Measurements from ENCODE around the gene FCF1.
"Not testable (repeated sequence)": the region's sequence is repeated elsewhere in the genome, so short reads cannot be mapped to it uniquely, and the experiment has no call there.

FCF1 gene

DNA sequence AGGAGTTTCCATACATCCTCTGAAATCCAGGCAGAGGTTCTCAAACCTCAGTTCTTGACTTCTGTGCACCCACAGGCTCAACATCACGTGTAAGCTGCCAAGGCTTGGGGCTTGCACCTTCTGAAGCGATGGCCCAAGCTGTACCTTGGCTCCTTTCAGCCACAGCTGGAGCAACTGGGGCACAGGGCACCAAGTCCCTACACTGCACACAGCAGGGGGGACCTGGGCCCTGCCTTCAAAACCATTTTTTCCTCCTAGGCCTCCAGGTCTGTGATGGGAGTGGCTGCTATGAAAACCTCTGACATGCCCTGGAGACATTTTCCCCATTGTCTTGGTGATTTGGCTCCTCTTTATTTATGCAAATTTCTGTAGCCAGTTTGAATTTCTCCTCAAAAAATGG, 10.7 kb upstream of the FCF1 start:
- no peak for DNase-seq

DNA sequence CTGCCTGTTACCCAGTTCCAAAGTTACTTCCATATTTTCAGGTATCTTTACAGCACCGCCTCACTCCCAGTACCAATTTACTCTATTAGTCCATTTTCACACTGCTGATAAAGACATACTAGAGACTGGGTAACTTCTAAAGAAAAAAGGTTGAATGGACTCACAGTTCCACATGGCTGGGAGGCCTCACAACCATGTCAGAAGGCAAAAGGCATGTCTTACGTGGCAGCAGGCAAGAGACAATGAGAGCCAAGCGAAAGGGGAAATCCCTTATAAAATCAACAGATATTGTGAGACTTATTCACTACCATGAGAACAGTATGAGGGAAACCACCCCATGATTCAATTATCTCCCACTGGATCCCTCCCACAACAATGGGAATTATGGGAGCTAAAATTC, 9.9 kb upstream of the FCF1 start:
- DNase-seq, result no peak

- no peak for DNase-seq
These were observed 8.3 kb upstream of the FCF1 start for GRCh38 chr14:74704656-74705055.

GRCh38 chr14:74705613-74706500, 7.1 kb upstream of the FCF1 start:
- DNase-seq, result no peak

DNA sequence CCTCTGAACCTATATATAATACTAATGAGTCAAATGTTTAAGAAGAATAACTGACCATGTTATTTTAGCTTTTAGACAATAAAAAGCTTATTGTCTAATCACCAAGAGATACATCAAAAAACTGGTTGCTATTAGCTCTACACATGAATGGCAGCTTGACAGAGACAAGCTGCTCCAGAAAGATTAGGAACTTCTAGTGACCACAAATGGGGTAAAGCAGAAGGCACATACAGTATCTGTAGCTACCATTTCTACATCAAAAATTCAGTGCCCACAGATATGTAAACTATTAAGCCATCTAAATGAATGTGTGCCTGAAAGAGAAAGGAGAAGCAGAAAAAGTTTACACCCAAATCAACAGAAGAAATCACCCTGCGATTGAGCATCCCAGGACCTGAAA, 2.5 kb upstream of the FCF1 start:
- DNase-seq, result no peak

DNA sequence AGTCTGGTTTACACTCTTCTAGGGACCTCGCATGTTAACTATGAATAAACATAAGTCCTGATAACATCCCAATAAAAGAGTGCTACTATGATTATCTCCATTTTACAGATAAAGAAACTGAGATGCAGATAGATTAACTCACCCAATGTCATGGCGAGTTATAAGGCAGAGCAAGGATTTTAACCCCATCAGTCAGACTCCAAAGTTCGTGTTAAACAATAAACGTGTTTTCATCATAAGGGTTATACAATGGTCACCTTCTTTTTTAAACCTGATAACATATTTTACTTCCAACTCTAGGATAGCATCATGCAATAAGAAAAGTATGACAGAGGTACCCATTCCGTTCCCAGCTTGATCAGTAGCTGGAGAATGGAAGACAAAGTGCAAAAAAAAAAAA, 1.3 kb upstream of the FCF1 start:
- no peak for DNase-seq

GRCh38 chr14:74713395-74713735, 421 bp downstream of the FCF1 start:
- no peak for DNase-seq

GRCh38 chr14:74720526-74720925, 7.6 kb downstream of the FCF1 start:
- no peak for DNase-seq

- DNase-seq, result no peak
These were observed 10.2 kb downstream of the FCF1 start for GRCh38 chr14:74723134-74723533.

- no peak for DNase-seq
These were observed 19.4 kb downstream of the FCF1 start for GRCh38 chr14:74732387-74732786.

GRCh38 chr14:74733221-74733620, 20.3 kb downstream of the FCF1 start:
- DNase-seq, result no peak

- no peak for DNase-seq
These were observed 22.2 kb downstream of the FCF1 start for GRCh38 chr14:74735125-74735524.

- no peak for DNase-seq
These were observed 24.9 kb downstream of the FCF1 start for GRCh38 chr14:74737753-74738325.

GRCh38 chr14:74739293-74740030, 26.5 kb downstream of the FCF1 start:
- no peak for DNase-seq

GRCh38 chr14:74747237-74747636, 34.3 kb downstream of the FCF1 start:
- no peak for DNase-seq

DNA sequence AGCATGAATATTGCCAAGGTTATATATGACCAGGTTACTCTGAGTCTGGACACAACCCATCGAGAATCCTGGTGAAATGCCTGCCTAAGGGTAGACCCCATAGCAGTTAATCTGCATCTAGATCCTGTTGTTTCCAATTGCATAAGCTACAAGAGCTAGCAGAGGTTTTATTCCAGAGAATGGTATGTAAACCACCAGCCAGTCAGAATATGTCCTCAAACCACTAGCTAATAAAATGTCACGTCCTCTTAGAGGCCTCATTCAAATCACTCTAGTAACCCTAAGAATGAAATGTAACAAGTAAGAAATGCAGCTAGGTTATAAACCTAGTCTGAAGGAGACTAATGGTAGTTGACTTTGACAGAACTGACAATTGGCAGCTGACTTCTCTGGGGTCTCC, 41.2 kb downstream of the FCF1 start:
- no peak for DNase-seq

- no peak for DNase-seq
These were observed 42.0 kb downstream of the FCF1 start for GRCh38 chr14:74754899-74755298.

DNA sequence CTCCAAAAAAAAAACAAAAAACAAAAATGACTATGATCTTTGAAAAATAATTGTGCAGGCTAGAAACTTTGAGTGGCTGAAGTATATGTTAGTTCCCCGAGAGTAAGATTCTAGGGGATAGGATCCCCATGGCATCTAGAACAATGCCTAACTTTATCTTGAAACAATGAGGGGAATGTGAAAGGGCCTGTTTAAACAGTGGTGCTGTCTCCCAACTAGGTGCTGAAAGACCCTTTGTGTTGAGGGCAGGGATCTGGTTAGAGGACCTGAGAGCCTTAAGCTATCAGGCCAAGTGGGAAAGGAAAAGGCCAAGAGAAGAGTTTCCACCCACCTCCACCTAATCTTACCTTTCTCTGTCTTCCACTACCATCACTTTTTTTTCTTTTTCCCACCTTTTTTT, 43.4 kb downstream of the FCF1 start:
- no peak for DNase-seq

DNA sequence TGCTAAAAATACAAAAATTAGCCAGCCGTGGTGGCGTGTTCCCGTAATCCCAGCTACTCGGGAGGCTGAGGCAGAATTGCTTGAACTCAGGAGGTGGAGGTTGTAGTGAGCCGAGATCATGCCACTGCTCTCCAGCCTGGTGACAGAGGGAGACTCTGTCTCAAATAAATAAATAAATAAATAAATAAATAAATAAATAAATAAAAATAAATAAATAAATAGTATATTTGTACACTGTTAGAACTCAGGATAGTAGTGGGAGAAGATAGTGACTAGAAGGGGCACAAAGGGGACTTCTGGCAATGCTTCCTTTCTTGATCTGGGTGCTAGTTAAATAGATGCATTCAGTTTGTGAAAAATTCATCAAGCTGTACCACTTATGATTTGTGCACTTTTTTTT, 45.6 kb downstream of the FCF1 start:
- DNase-seq, result not testable (repeated sequence)

- DNase-seq, result peak; percentile 94
These were observed 50.2 kb downstream of the FCF1 start, which contains the start of gene YLPM1 for GRCh38 chr14:74762917-74763802. Gene YLPM1, plus strand, starts transcription at chr14:74763316. Its CDS starts 174 bp downstream, at chr14:74763490.

DNA sequence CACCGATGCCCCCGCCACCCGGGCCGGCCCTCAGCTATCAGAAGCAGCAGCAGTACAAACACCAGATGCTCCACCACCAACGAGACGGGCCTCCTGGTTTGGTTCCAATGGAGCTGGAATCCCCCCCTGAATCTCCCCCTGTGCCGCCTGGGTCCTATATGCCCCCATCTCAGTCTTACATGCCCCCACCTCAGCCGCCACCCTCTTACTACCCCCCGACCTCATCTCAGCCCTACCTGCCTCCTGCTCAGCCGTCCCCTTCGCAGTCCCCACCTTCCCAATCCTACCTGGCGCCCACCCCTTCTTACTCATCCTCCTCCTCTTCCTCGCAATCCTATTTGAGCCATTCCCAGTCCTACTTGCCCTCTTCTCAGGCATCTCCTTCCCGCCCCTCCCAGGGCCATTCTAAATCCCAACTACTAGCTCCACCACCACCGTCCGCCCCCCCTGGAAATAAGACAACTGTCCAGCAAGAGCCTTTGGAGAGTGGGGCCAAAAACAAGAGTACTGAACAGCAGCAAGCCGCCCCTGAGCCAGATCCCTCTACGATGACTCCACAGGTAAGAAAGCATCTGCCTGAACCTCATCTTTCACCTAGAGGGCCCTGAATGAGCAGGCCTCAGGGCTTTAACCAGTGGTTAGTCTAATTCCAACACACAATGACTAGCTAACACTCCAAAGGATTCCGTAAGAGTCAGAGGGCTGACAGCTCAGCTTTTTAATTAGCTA, 51.0 kb downstream of the FCF1 start:
- peak; percentile 21 for DNase-seq

- no peak for DNase-seq
These were observed 52.8 kb downstream of the FCF1 start for GRCh38 chr14:74765721-74766120.

Measured in activated naive CD4-positive, alpha-beta T cell treated with Interleukin-2 at 50 U/mL for 16 hours (primary cell).